Measurements from ENCODE around the gene PREX1.
A peak's percentile ranks its signal among the peaks of the same experiment; 100 is the strongest.

Gene PREX1

DNA sequence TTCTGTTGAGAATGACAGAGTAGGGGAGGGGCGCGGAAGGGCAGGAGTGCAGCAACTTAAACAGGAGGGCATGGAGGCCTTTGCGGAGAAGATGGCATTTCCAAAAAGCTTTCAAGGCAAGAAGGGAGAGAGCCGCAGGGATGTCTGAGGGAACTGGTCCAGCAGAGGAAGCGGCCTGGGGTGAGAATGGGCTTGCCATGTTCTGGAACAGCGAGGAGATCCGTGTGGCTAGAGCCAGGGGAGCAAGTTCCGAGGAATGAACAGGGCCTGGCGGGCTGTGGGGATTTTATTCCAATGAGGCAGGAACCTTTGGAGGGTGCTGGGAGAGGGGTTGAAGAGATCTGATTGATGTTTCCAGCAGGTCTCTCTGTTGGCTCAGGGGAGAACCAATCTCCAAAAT is 86.1 kb downstream of the PREX1 start:
- Mint-ChIP-seq H3K36me3 (ENCODE audit: low read depth) (peaks cover 25% of the 10 kb centered on the region), H3K27ac (no peak overlapping the region), H3K4me3 (no peak overlapping the region), H3K9me3 (no peaks in the 10 kb centered on the region), H3K4me1 (ENCODE audit: low read depth) (peaks cover 37% of the 10 kb centered on the region), H3K27me3 (ENCODE audit: low read depth) (no peaks in the 10 kb centered on the region)
- DNase-seq (ENCODE audit: low spot score) = no peak

DNA sequence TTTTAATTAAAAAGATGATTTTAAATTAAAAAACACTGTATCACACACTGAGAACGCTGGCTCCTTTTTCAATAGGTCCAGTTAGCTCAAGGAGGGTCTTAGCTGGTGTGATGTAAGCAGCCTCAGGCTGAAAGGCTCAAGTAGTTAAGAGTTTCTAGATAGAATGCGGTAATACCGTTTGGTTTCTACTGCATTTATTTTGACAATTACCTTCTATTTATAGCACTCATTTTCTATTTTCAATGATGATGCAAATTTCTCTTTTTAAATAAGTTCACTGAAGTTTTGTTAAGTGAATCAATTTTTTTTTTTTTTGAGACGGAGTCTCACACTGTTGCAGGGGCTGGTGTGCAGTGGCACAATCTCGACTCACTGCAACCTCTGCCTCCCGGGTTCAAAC is 87.1 kb downstream of the PREX1 start:
- Mint-ChIP-seq H3K4me1 (ENCODE audit: low read depth) (peaks cover 45% of the 10 kb centered on the region), H3K9me3 (no peaks in the 10 kb centered on the region), H3K27me3 (ENCODE audit: low read depth) (no peaks in the 10 kb centered on the region), H3K36me3 (ENCODE audit: low read depth) (peaks cover 32% of the 10 kb centered on the region), H3K4me3 (no peak overlapping the region), H3K27ac (no peak overlapping the region)
- DNase-seq (ENCODE audit: low spot score) = no peak

DNA sequence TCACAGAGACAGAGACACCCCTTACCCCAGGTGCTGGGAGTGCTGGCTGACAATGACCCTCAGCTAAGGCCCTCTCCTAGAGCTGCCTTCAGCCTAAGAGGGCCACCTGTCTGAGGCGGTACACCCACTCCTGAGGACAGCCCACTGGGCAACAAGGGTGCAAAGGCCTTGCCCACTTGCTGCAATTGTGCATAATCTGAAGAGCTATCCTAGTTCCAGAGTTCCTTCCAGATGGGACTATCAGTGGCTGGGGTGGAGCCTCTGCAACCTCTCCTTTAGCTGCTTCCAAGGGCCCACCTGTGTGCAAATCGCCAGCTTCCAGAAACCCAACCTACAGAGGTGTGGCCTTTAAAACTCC is 87.5 kb downstream of the PREX1 start:
- peak overlapping the region; percentile 61 for H3K27ac Mint-ChIP-seq
- peaks cover 45% of the 10 kb centered on the region for H3K4me1 Mint-ChIP-seq (ENCODE audit: low read depth)
- H3K27me3 Mint-ChIP-seq (ENCODE audit: low read depth) = no peaks in the 10 kb centered on the region
- peaks cover 35% of the 10 kb centered on the region for H3K36me3 Mint-ChIP-seq (ENCODE audit: low read depth)
- no peaks in the 10 kb centered on the region for H3K9me3 Mint-ChIP-seq
- no peak overlapping the region for H3K4me3 Mint-ChIP-seq
- DNase-seq (ENCODE audit: low spot score) = no peak

DNA sequence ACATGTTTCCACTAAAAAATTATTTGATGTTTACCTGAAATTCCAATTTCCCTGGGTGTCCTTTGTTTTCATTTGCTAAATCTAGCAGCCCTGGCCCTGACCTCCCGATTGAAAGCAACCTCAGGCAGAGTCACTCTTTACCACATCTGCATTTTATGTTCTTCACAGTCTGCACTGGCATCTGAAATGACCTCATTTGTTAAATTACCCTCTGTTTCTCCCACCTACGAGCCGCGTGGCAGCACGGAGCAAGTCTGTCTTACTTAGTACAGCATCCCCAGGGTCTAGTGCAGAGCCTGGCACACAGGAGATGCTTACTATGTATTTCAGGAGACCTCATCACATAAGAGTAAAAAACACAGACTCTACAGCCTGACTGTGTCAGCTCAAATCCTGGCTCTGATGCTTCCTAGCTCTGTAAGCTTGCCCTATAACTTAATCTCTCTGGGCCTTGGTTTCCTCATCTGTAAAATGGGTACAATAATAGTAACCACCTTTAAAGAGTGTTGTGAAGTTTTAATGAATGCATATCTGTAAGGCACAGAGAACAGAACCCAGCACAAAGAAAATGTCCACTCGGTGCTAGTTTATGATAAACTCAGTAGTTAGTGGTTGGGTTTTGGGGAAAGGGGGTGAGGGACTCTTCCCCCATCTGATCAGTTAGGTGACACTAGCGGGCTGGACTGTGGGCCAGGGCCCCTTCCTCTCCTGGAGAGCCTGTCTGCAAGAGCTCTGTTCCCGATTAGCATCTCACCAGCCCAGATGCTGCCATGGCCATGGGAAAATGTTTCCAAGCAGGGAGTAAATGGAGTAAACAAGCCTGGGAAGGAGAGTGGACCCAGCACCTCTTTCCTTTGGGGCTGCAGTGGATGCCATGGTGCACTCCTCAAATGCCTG is 88.2 kb downstream of the PREX1 start:
- Mint-ChIP-seq H3K4me3 (peak overlapping the region; percentile 55), H3K27me3 (ENCODE audit: low read depth) (no peaks in the 10 kb centered on the region), H3K9me3 (no peaks in the 10 kb centered on the region), H3K27ac (peak overlapping the region; percentile 84), H3K36me3 (ENCODE audit: low read depth) (peaks cover 37% of the 10 kb centered on the region), H3K4me1 (ENCODE audit: low read depth) (peaks cover 49% of the 10 kb centered on the region)
- DNase-seq (ENCODE audit: low spot score) = peak; percentile 40

DNA sequence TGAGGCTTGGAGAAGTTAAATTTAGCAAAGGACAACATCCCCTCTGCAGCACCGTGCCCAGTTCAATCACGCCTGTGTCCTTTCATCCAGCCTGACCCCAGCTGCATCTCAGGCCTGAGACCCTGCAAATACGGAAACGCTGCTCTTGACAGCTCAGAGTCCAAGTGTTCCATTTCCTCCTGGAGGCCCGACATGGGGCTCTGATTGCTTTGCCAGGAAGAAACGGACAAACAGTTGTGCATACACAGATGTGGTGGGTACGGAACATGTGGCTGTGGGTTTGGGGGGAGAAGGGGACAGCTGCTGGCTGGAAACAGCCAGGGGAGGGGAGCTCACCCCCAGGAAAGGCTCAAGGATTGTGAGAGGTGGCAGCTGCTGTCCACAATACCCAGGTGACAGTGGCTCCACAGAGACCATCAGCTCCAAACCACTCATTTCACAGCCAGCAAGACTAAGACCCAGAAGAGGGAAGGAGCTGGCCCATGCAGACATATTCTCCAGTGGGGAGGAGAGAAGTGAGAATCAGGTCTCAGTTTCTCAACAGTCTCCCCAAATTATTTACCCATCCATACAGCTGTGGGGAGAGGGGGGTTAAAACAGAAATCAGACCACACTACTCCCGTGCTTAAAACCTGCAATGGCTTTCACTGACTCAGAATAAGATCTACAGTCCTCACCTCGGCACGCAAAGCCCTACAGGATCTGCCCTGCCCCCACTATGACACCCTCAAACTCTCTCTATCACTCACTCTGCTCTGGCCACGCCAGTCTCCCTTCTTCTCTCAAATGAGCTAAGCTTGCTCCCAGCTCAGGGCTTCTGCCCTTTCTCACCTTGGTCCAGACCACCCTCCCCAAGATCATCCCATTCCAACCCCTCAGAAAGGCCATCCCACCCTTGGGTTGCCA is 89.1 kb downstream of the PREX1 start:
- Mint-ChIP-seq H3K4me1 (ENCODE audit: low read depth) (peaks cover 49% of the 10 kb centered on the region), H3K36me3 (ENCODE audit: low read depth) (peaks cover 34% of the 10 kb centered on the region), H3K9me3 (no peaks in the 10 kb centered on the region), H3K4me3 (peak overlapping the region; percentile 55), H3K27me3 (ENCODE audit: low read depth) (no peaks in the 10 kb centered on the region), H3K27ac (peak overlapping the region; percentile 84)
- DNase-seq (ENCODE audit: low spot score) = peak; percentile 78

DNA sequence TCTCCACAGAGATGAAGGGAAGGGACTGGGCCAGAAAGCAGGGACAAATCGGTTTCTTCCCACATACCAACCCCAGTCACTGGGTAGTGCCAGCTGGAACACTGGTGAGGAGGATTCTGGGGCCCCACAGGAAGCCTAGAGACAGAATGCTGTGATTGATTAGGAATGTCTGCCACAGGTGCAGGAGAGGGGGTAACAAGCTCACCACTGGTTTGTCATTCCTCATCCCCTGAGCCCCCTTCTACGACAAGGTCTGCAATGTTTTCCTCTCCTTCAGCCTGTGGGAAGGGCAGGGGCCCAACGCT is 89.8 kb downstream of the PREX1 start:
- DNase-seq (ENCODE audit: low spot score) = no peak
- Mint-ChIP-seq H3K27me3 (ENCODE audit: low read depth) (no peaks in the 10 kb centered on the region), H3K36me3 (ENCODE audit: low read depth) (peaks cover 35% of the 10 kb centered on the region), H3K4me3 (peak overlapping the region; percentile 55), H3K27ac (peak overlapping the region; percentile 84), H3K4me1 (ENCODE audit: low read depth) (peaks cover 47% of the 10 kb centered on the region), H3K9me3 (no peaks in the 10 kb centered on the region)

DNA sequence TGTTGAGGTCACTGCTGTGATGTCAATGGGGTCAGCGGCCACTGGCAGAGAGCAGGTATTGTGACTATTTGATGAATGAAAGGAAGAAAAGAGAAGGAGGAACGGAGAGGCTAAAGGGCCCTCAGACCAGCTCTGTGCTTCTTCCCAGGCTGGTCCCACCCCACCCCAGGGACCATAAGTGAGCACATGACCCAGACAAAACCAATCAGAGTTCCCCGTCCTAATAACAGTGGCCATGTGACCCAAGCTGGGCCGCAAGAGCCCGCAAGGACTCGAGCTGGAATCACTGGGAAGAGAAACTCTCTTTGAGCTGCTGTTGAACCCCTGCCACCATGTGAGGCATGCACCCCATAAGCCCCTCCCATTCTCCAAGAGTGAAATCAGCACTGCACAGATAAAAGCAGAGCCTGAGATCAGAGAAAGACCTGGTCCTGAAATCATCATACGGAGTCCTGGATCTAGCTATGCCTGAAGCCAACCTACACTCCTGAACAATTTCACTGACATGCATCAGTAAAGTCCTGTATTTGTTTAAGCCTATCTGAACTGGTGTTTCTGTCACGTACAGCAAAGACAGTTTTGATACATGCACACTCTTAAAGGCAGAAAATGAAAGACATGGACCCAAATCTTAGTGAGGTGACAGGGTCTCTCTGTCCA is 90.2 kb downstream of the PREX1 start:
- peak overlapping the region; percentile 84 for H3K27ac Mint-ChIP-seq
- peak overlapping the region; percentile 55 for H3K4me3 Mint-ChIP-seq
- H3K4me1 Mint-ChIP-seq (ENCODE audit: low read depth) = peaks cover 47% of the 10 kb centered on the region
- peaks cover 36% of the 10 kb centered on the region for H3K36me3 Mint-ChIP-seq (ENCODE audit: low read depth)
- H3K9me3 Mint-ChIP-seq = no peaks in the 10 kb centered on the region
- DNase-seq (ENCODE audit: low spot score) = no peak
- no peaks in the 10 kb centered on the region for H3K27me3 Mint-ChIP-seq (ENCODE audit: low read depth)

DNA sequence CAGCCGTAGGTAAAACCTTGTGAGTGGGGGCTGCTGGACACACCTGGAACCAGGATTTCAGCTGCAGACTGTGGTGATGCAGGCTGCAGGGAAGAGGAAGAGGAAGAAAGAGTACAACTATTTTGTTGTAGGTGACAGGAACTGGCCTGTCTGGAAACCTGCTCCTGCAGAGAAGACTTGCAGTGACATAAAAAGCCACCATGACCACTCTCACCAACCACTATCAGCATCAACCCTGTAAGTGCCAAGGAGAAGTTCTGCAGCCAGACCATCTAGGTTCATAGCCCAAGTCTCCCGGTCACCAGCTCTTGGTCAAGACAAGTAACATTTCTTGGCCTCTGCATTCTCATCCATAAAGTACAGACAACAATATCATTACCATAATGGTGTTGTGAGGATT is 91.2 kb downstream of the PREX1 start:
- Mint-ChIP-seq H3K27me3 (ENCODE audit: low read depth) (no peaks in the 10 kb centered on the region), H3K4me1 (ENCODE audit: low read depth) (peaks cover 47% of the 10 kb centered on the region), H3K9me3 (no peaks in the 10 kb centered on the region), H3K27ac (peak overlapping the region; percentile 73), H3K36me3 (ENCODE audit: low read depth) (peaks cover 41% of the 10 kb centered on the region), H3K4me3 (peak overlapping the region; percentile 30)
- no peak for DNase-seq (ENCODE audit: low spot score)

DNA sequence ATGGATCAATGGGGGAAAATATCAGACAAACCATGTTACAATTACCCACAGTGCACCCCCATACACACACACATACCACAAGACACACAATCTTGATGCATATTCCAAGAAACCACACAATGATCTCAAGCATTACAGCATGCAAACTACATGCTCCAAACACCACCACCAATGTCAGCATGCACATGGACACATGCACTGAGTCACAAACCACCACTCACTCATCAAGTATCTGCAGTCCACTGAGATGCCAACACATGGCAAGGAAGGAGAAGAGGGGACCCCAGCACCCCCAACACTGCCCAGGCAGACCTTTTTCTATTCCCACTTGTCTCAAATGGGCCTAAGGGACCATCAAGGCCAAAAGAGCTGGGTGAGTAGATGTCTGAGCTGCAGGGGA is 91.6 kb downstream of the PREX1 start:
- H3K9me3 Mint-ChIP-seq = no peaks in the 10 kb centered on the region
- H3K4me1 Mint-ChIP-seq (ENCODE audit: low read depth) = peaks cover 48% of the 10 kb centered on the region
- no peak for DNase-seq (ENCODE audit: low spot score)
- H3K27me3 Mint-ChIP-seq (ENCODE audit: low read depth) = no peaks in the 10 kb centered on the region
- peaks cover 38% of the 10 kb centered on the region for H3K36me3 Mint-ChIP-seq (ENCODE audit: low read depth)
- H3K4me3 Mint-ChIP-seq = peak overlapping the region; percentile 30
- H3K27ac Mint-ChIP-seq = peak overlapping the region; percentile 73

DNA sequence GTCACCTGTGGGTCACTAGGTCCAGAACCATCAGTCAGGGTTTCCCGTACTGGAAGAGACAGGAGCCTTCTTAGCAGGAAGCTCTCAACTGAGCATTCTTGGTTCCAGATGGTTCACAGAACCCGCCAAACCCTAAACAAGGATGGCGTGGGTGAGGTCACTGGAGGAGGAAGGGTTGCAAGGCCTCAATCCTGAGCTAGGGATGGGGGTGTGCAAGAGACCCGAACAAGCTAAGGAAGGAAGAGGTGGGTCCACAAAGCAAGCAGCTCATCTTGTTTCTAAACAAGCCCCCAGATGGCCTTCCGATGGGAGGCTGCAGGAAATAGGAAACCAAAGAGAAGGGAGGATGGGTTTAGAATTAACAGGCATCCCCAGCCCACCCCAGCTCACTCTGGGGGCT is 92.7 kb downstream of the PREX1 start:
- no peak for DNase-seq (ENCODE audit: low spot score)
- H3K4me1 Mint-ChIP-seq (ENCODE audit: low read depth) = peaks cover 49% of the 10 kb centered on the region
- H3K4me3 Mint-ChIP-seq = no peak overlapping the region
- no peak overlapping the region for H3K27ac Mint-ChIP-seq
- peaks cover 42% of the 10 kb centered on the region for H3K36me3 Mint-ChIP-seq (ENCODE audit: low read depth)
- no peaks in the 10 kb centered on the region for H3K27me3 Mint-ChIP-seq (ENCODE audit: low read depth)
- H3K9me3 Mint-ChIP-seq = no peaks in the 10 kb centered on the region

DNA sequence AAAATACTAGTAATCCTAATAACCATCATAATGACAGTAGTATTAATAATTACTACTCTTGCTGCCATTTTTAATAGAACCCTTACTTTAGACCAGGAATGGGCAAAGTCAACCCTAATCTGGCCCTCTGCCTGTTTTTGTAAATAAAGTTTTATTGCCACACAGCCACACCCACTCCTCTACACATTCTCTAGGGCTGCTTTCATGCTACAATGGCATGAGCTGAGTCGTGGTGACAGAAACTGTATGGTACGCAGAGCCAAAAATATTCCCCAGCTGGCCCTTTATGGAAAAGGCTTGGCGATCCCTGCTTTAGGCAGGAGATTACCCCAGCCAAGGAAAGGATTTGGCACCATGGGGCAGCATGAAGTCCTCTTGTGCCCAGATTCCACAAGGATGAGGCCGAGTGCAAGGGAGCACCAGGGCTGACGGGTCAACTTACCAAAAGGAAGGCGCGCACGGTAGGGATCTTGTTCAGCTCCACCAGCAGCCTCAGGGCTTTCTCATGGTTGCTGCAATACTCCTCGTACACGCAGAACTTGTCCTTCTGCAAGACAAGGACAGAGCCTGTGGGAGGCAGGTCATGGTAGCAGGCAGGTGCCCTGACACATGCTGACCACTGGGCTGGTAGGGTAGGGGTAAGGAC is 93.6 kb downstream of the PREX1 start:
- Mint-ChIP-seq H3K27ac (no peak overlapping the region), H3K27me3 (ENCODE audit: low read depth) (no peaks in the 10 kb centered on the region), H3K9me3 (no peaks in the 10 kb centered on the region), H3K4me1 (ENCODE audit: low read depth) (peaks cover 45% of the 10 kb centered on the region), H3K4me3 (no peak overlapping the region), H3K36me3 (ENCODE audit: low read depth) (peaks cover 40% of the 10 kb centered on the region)
- no peak for DNase-seq (ENCODE audit: low spot score)

DNA sequence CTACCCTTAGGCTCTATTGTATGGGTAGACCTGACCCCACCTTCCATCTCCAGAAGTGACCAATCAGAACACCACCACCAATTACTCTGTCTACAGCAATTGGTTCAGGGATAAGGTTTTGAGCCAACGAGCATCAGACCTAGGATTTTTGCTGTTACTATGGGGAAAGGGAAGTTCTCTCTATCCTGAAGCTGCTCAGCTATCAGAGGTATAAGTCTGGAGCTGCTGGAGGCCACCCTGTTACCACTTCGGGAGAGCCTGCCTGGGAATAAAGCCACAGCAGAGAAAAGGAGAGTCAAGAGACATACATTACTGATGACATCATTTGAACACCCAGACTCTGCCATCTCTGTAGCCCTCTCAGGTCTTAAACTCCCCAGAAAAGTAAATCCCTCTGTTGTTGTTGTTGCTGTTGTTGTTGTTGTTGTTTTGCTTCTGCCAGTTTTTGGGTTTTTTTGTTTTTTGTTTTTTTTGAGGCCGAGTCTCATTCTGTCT is 94.5 kb downstream of the PREX1 start:
- H3K27ac Mint-ChIP-seq = no peak overlapping the region
- no peaks in the 10 kb centered on the region for H3K9me3 Mint-ChIP-seq
- DNase-seq (ENCODE audit: low spot score) = no peak
- peaks cover 40% of the 10 kb centered on the region for H3K36me3 Mint-ChIP-seq (ENCODE audit: low read depth)
- no peak overlapping the region for H3K4me3 Mint-ChIP-seq
- no peaks in the 10 kb centered on the region for H3K27me3 Mint-ChIP-seq (ENCODE audit: low read depth)
- peaks cover 37% of the 10 kb centered on the region for H3K4me1 Mint-ChIP-seq (ENCODE audit: low read depth)

DNA sequence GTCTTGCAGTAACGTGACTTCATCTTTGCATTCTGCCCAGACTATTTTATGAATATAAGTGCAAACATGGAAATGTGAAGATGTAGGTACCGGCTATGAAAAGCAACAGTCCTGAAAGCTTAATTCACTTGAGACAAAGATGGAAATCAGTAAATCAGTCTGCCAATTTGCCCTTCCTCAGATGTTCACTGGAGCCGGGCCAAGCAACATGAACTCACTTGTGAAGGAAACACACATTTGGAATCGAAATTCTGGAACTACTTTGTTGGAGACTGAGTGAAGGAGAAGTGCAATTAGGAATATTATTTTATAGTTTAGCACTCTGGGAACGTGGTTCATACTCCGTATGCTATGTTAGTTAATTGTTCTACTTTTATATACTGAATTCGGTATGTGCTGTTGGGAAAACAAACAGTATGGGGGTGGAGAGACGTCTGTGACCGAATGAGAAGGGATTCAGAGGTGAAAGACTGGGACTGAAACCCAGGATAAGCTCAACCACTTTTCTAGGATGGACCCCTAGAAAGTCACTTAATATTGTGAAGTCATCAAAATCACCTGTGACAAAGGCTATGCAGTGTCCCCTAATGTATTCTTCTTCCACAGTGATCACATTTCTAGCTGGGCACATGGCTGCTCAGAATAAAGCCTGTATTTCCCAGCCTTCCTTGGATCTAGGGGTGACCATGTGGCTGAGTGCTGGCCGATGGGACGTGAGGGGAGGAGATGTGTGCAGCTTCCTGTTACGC is 95.5 kb downstream of the PREX1 start:
- no peak for DNase-seq (ENCODE audit: low spot score)
- H3K4me3 Mint-ChIP-seq = no peak overlapping the region
- peaks cover 41% of the 10 kb centered on the region for H3K36me3 Mint-ChIP-seq (ENCODE audit: low read depth)
- H3K27me3 Mint-ChIP-seq (ENCODE audit: low read depth) = no peaks in the 10 kb centered on the region
- H3K9me3 Mint-ChIP-seq = no peaks in the 10 kb centered on the region
- H3K4me1 Mint-ChIP-seq (ENCODE audit: low read depth) = peaks cover 26% of the 10 kb centered on the region
- no peak overlapping the region for H3K27ac Mint-ChIP-seq
